IMR-90 (cell line): ENCODE results near the gene KRTAP19-8.

ENCODE experiments used
- CEBPB ChIP-seq: IDR thresholded peaks from 2 replicates; pipeline ENCODE4 v1.6.1; 2012; ENCODE audit warnings: low read depth, low read length, improper control_type of control experiment
- MXI1 ChIP-seq: IDR thresholded peaks from 2 replicates; pipeline ENCODE4 v1.6.1; 2012; ENCODE audit warnings: low read depth, mild to moderate bottlenecking, low read length, moderate library complexity, borderline replicate concordance
- NFE2L2 ChIP-seq: fragments of 150-350 bp; IDR thresholded peaks from 2 replicates; pipeline ENCODE4 v1.6.1; 2016; ENCODE audit warnings: low read depth, mild to moderate bottlenecking, low read length
- POLR2A ChIP-seq: IDR thresholded peaks from 2 replicates; pipeline ENCODE4 v1.6.1; 2012; ENCODE audit warnings: mild to moderate bottlenecking, low read depth, low read length
- RAD21 ChIP-seq: IDR thresholded peaks from 2 replicates; pipeline ENCODE4 v1.6.1; 2012; ENCODE audit warnings: low read length, improper control_type of control experiment
- TF ChIP-seq, protein P1 (sequence below): conservative IDR thresholded peaks from 2 replicates; pipeline ENCODE4 v1.5.1; 2012; ENCODE audit warnings: mild to moderate bottlenecking, low read depth, low read length, improper control_type of control experiment

DNA sequence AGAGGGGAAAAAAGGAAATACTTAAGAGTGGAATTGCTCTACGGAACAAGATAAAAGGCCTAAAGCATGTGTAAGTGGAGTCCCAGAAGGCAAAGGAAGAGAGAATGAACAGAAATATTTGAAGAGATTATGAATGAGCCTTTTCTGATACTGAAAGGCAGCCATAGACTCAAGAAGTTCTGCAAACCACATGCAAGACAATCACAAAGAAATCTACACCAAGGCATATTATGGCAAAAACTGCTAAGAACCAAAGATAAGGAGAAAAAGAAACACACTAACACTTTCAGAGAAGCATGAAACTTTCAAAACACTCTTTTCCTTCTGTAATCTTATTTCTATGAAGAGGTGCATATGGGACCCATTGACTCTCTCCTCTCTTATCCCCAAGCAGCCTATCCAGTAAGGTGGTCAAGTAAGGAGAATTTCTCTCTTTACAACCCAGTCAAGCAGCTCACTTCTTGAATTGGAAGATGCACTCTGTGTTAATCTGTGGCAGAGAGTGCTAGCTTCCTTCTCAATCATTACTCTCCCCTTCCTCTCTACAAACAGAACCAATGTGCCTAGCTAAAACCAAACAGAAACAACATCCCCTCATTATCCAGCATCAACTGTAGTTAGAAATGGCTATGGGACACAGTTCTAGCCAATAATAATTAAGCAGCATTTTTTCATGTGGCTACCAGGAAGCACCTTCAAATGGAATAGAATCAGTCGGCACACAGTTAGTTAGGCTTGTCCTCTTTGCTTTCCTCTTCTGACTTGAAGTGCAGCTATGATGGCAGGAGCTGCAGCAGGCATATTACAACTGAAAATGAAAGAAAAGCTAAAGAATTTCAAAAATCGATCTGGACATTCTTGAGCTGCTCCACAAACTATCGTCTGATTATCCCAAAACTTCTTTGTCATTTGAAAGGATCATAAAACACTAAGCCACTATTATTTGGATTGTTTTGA lies 25.9 kb downstream of the KRTAP19-8 start:
- TF ChIP-seq MXI1, result no peak
- no peak for TF ChIP-seq RAD21
- no peak for TF ChIP-seq NFE2L2
- TF ChIP-seq, protein P1, sequence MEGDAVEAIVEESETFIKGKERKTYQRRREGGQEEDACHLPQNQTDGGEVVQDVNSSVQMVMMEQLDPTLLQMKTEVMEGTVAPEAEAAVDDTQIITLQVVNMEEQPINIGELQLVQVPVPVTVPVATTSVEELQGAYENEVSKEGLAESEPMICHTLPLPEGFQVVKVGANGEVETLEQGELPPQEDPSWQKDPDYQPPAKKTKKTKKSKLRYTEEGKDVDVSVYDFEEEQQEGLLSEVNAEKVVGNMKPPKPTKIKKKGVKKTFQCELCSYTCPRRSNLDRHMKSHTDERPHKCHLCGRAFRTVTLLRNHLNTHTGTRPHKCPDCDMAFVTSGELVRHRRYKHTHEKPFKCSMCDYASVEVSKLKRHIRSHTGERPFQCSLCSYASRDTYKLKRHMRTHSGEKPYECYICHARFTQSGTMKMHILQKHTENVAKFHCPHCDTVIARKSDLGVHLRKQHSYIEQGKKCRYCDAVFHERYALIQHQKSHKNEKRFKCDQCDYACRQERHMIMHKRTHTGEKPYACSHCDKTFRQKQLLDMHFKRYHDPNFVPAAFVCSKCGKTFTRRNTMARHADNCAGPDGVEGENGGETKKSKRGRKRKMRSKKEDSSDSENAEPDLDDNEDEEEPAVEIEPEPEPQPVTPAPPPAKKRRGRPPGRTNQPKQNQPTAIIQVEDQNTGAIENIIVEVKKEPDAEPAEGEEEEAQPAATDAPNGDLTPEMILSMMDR, result no peak
- no peak for TF ChIP-seq POLR2A
- TF ChIP-seq CEBPB, result no peak
